HepG2 (cell line): ENCODE measurements around the gene EFNA3. TPM values are rescaled to one million over a fixed set of nuclear protein-coding genes. Genes with fewer than 3 reads are reported as not detected.
A peak's percentile ranks its signal among the peaks of the same experiment; 100 is the strongest.

Experiments used
- ARID5B ChIP-seq: IDR thresholded peaks from 2 replicates; pipeline ENCODE4 v1.4.0; 2020; ENCODE audit warnings: mild to moderate bottlenecking, missing genetic modification reagents
- CHCHD3 ChIP-seq: sonication (generic); formaldehyde crosslinking; IDR thresholded peaks from 2 replicates; pipeline ENCODE4 v1.8.0; 2022; ENCODE audit warnings: mild to moderate bottlenecking, missing genetic modification reagents, moderate library complexity
- GMEB1 ChIP-seq: sonication (generic); formaldehyde crosslinking; IDR thresholded peaks from 2 replicates; pipeline ENCODE4 v1.5.1; 2020; ENCODE audit warnings: missing genetic modification reagents, mild to moderate bottlenecking, borderline replicate concordance
- HMGA1 ChIP-seq: sonication (generic); formaldehyde crosslinking; conservative IDR thresholded peaks from 2 replicates; pipeline ENCODE4 v1.4.0; 2020; ENCODE audit warnings: missing genetic modification reagents
- HNRNPLL ChIP-seq: fragments of 200-400 bp; formaldehyde crosslinking; IDR thresholded peaks from 2 replicates; pipeline ENCODE4 v1.6.1; 2017; ENCODE audit warnings: mild to moderate bottlenecking, low read depth, low read length; ENCODE audit not compliant: poor library complexity, severe bottlenecking
- NFATC3 ChIP-seq: sonication (generic); formaldehyde crosslinking; IDR thresholded peaks from 2 replicates; pipeline ENCODE4 v1.5.1; 2020; ENCODE audit warnings: mild to moderate bottlenecking, missing genetic modification reagents
- NFKBIZ ChIP-seq: IDR thresholded peaks from 2 replicates; pipeline ENCODE4 v1.6.1; 2018; ENCODE audit warnings: missing genetic modification reagents, missing compliant biosample characterization
- RXRA ChIP-seq: sonication (generic); formaldehyde crosslinking; IDR thresholded peaks from 2 replicates; pipeline ENCODE4 v1.5.1; 2020; ENCODE audit warnings: missing genetic modification reagents
- SNAPC4 ChIP-seq: sonication (generic); formaldehyde crosslinking; IDR thresholded peaks from 2 replicates; pipeline ENCODE4 v1.4.0; 2020; ENCODE audit warnings: mild to moderate bottlenecking, missing genetic modification reagents
- SOX5 ChIP-seq: IDR thresholded peaks from 2 replicates; pipeline ENCODE4 v1.6.1; 2016; ENCODE audit warnings: borderline replicate concordance
- TCF7 ChIP-seq: sonication (generic); IDR thresholded peaks from 2 replicates; pipeline ENCODE4 v1.6.1; 2016; ENCODE audit warnings: antibody characterized with exemption, low read depth
- THAP11 ChIP-seq: IDR thresholded peaks from 2 replicates; pipeline ENCODE4 v1.6.1; 2016; ENCODE audit warnings: missing biosample characterization, missing genetic modification reagents
- ZFY ChIP-seq: sonication (generic); formaldehyde crosslinking; IDR thresholded peaks from 2 replicates; pipeline ENCODE4 v1.4.0; 2020; ENCODE audit warnings: missing genetic modification reagents
- ZMYM2 ChIP-seq: sonication (generic); formaldehyde crosslinking; IDR thresholded peaks from 2 replicates; pipeline ENCODE4 v1.8.0; 2022; ENCODE audit warnings: mild to moderate bottlenecking, missing genetic modification reagents
- ZMYM3 ChIP-seq: sonication (generic); formaldehyde crosslinking; IDR thresholded peaks from 2 replicates; pipeline ENCODE4 v1.5.1; 2020; ENCODE audit warnings: mild to moderate bottlenecking, missing genetic modification reagents
- ZNF224 ChIP-seq: sonication (generic); formaldehyde crosslinking; IDR thresholded peaks from 2 replicates; pipeline ENCODE4 v1.5.0; 2020; ENCODE audit warnings: mild to moderate bottlenecking, missing genetic modification reagents
- ZNF431 ChIP-seq: sonication (generic); formaldehyde crosslinking; IDR thresholded peaks from 2 replicates; pipeline ENCODE4 v1.9.0; 2022; ENCODE audit warnings: missing genetic modification reagents, low read depth, mild to moderate bottlenecking, borderline replicate concordance
- ZNF441 ChIP-seq: sonication (generic); formaldehyde crosslinking; IDR thresholded peaks from 2 replicates; pipeline ENCODE4 v1.7.0; 2021; ENCODE audit warnings: missing genetic modification reagents, borderline replicate concordance
- ZNF749 ChIP-seq: sonication (generic); formaldehyde crosslinking; IDR thresholded peaks from 2 replicates; pipeline ENCODE4 v1.8.0; 2022; ENCODE audit warnings: mild to moderate bottlenecking, missing genetic modification reagents, moderate library complexity, borderline replicate concordance
- polyA plus RNA-seq, 8 experiments: library from polyadenylated mRNA; depleted of rRNA in 3 of 8; stranded (reverse) in 7 of 8; unstranded in 1 of 8; fragments of >200 nt; fragmentation: Illumina TruSeq in 4 of 8; extraction: Trizol in 4 of 8; gene quantifications; 2 replicates each; pipeline versions ENCODE4 v1.2.1 to v1.2.3, GENCODE V29; 2011 to 2016; ENCODE audit warnings: low read depth in 4 of 8, missing spikeins in 1 of 8, mixed read lengths in 1 of 8; ENCODE audit not compliant: insufficient read depth in 1 of 8
- total RNA-seq, 5 experiments: library from RNA; depleted of rRNA; stranded (reverse); fragments of >200 nt; fragmentation: Illumina TruSeq; extraction: Trizol; gene quantifications; 2 replicates each; pipeline ENCODE4 v1.2.3, GENCODE V29; 2016; ENCODE audit warnings: low read depth in 1 of 5

EFNA3 gene
- total and polyA plus RNA-seq, 2 of the 13 experiments (the other 11 are each of a cell fraction or from before 2014, with no cell fraction given), result 1.0 to 5.7 TPM

DNA sequence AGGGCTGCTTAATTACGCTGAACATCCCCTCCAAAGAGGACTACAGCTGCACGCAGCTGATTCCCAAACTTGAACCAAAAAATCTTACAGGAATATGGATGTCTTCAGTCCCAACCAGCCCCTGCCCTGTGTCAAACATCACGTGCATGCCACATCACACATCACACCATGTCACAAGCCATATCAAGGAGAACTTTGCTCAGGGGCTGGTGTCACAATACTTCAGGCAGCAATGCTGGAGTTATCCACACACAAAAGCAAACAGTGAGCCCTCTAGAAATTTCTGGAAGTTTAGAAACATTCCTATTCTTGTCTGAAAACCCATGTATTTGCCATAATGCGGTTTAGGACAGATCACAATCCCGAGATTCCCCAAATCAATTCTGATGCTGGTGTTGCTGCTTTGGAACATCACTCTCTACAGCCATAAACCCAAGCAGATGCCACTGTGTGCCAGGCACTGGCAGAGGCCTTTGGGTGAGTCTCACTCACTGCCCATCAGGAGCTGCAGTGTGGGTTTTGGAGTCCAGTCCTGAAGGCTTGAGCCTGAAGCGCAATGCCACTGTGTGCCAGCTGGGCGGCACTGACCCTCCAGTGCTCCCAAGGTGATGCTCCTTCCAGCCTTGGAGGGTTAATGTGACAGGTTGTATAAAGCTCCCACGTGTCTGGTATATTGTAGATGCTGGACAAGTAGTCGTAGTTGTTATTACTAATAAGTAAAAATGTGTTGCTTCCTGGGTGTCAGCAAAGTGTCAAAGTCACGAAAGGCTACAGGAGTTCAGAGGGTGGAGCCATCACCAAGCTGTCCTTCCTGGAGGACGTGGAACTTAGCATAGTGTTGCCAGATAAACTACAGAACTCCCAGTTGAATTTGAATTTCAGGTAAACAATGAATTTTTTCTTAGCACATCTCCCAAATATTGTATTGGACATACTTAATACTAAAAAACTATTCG, 28.9 kb downstream of the EFNA3 start (continued):
- TF ChIP-seq SNAPC4 (CRISPR knock-in tag) (no peak), RXRA (CRISPR knock-in tag) (no peak), SOX5 (CRISPR knock-in tag) (peak; percentile 67; the same call in 1 of the 2 replicates), ARID5B (CRISPR knock-in tag) (peak; percentile 76), HMGA1 (CRISPR knock-in tag) (no peak), NFATC3 (CRISPR knock-in tag) (no peak), ZFY (CRISPR knock-in tag) (peak; percentile 51; the same call in 1 of the 2 replicates), ZNF749 (no peak), THAP11 (peak; percentile 42; the same call in 1 of the 2 replicates), NFKBIZ (CRISPR knock-in tag) (no peak), ZNF431 (CRISPR knock-in tag) (no peak), ZMYM2 (CRISPR knock-in tag) (0 out of 2 replicates have a peak, but pooled peaks have one; percentile 33), TCF7 (no peak), CHCHD3 (no peak), ZNF441 (CRISPR knock-in tag) (no peak), ZMYM3 (CRISPR knock-in tag) (peak; percentile 38; the same call in 1 of the 2 replicates), GMEB1 (CRISPR knock-in tag) (peak; percentile 44; the same call in 1 of the 2 replicates), ZNF224 (CRISPR knock-in tag) (no peak), HNRNPLL (no peak)
